GM12874 (cell line): ENCODE data around the gene XK.

Experiments
- CTCF ChIP-seq: IDR thresholded peaks from 2 replicates; pipeline ENCODE4 v1.5.1; 2011; ENCODE audit warnings: low read depth, mild to moderate bottlenecking, control low read depth, low read length, moderate library complexity; ENCODE audit not compliant: insufficient read depth

XK gene

GRCh38 chrX:37651921-37652452, 33.6 kb upstream of the XK start:
- no peak for TF ChIP-seq CTCF

GRCh38 chrX:37652589-37653231, 32.9 kb upstream of the XK start:
- TF ChIP-seq CTCF = no peak

GRCh38 chrX:37653397-37654085, 32.0 kb upstream of the XK start:
- no peak for TF ChIP-seq CTCF

GRCh38 chrX:37658343-37659030, 27.1 kb upstream of the XK start:
- no peak for TF ChIP-seq CTCF

GRCh38 chrX:37659047-37659446, 26.5 kb upstream of the XK start:
- no peak for TF ChIP-seq CTCF

- no peak for TF ChIP-seq CTCF
Observed at GRCh38 chrX:37662181-37662580, 23.4 kb upstream of the XK start.

- TF ChIP-seq CTCF = no peak
Observed at GRCh38 chrX:37666516-37666915, 19.1 kb upstream of the XK start.
